GM21529 (cell line): ENCODE data around the gene ANTKMT.

ENCODE experiments used
- ATAC-seq: cut with Tn5 transposase; IDR thresholded peaks from one replicate; pipeline ENCODE4 v1.9.1; 2021; ENCODE audit not compliant: unreplicated experiment

Gene ANTKMT

DNA sequence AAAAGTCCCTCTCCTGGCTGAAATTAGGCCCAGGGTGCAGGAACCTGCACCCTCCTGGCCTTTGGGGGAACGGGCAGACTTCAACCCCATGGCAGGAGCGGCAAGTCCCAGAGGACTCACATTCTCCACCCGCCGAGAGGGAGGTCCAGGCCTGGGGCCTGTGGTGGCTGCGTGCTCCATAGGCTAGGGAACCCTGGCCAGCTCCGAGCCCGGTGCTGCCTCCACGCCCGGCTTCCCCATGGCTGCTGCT is 5.2 kb downstream of the ANTKMT start:
- ATAC-seq = no peak

DNA sequence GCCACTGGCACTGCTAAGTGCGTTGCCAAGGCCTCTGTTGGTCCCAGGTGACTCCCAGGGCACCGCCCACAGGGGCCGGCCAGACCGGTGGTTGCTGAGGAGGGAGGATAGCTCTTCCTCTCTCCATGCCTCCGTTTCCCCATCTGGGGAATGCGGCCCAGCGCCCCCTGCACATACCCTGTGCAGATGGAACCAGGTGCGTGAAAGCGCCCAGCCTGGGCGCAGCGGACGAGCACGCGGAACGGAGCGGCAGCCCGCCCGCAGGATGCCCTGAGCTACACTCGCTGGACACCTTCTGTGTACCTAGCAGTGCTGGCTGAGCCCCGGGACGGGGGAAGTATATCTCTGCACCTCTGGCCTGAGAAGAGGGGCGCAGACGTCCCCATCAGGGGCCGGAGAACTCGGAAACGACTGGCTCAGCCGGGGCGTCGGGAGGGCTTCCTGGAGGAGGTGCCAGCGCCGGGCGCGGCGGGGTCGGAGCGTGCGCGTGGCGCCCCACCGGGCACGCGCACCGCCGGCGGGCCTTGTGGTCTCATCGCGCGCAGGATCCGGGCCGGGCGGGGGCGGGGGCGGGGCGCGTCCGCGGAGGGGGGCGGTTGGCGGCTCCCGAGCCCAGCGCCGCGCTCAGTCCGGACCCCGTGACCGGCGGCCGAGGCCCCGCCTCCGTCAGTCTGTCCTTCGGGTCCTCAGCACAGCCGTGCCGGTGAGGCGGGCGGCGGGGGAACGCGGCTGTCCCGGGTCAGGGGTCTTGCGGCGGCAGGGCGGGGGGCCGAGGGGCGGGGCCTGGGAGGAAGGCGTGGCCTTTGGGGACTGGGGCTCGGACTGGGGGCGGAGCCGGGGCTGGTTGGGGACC is 5.7 kb downstream of the ANTKMT start, which contains the start of the genes CCDC78 and HAGHL:
TSS of gene CCDC78 (minus strand) at position 6 of the 853 bp plus-strand sequence. CDS start 76 bp downstream, outside the sequence.
TSS of gene HAGHL (plus strand) at position 669 of the 853 bp plus-strand sequence. CDS start 404 bp downstream, outside the sequence.
- peak; percentile 34 for ATAC-seq

DNA sequence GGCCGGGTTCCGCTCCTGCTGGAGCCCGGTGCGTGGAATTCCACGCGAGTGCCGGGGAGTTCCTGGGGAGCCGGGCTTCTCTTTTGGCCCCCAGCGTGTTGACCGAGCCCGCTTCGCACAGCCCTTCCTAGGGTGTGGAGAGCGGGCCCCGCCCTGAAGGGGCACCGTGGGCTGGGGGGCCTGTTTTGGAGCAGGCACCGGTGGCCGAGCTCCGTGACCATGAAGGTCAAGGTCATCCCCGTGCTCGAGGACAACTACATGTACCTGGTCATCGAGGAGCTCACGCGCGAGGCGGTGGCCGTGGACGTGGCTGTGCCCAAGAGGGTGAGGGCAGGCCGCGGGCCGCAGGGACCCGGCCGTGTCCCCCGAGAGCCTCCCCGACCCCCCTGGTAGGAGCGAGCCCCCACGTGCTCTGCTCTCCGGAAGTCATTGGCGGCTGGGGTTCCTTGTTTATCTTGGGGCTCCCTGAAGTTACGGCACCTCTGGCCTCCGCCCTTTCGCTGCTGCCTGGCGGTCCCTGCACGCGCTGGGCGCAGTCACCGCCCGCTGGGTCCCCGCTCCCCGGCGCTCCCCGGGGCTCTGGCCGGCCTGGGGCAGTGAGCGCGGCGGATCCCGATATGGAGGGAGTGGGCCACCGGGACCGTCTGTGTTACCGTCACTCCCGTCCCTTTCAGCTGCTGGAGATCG is 6.5 kb downstream of the ANTKMT start:
- ATAC-seq = no peak

DNA sequence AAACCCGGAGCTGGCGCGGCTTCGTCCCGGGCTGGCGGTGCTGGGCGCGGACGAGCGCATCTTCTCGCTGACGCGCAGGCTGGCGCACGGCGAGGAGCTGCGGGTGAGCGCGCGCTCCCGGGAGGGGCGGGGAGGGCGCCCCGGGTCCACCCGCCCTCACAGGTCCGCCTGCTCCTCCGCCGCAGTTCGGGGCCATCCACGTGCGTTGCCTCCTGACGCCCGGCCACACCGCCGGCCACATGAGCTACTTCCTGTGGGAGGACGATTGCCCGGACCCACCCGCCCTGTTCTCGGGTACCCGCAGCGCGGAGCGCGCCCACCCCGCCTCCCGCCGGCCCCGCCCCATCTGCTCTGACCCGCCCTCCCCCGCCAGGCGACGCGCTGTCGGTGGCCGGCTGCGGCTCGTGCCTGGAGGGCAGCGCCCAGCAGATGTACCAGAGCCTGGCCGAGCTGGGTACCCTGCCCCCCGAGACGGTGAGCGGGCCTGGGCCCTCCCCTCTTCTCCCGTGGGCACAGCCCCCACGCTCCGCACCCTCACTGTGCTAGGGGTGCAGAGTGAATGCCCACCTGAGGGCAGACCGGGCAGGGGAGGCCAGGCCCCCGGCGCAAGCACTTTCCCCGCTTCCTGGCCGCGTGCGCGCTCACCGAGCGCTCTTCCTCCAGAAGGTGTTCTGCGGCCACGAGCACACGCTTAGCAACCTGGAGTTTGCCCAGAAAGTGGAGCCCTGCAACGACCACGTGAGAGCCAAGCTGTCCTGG is 7.4 kb downstream of the ANTKMT start:
- peak; percentile 27 for ATAC-seq

DNA sequence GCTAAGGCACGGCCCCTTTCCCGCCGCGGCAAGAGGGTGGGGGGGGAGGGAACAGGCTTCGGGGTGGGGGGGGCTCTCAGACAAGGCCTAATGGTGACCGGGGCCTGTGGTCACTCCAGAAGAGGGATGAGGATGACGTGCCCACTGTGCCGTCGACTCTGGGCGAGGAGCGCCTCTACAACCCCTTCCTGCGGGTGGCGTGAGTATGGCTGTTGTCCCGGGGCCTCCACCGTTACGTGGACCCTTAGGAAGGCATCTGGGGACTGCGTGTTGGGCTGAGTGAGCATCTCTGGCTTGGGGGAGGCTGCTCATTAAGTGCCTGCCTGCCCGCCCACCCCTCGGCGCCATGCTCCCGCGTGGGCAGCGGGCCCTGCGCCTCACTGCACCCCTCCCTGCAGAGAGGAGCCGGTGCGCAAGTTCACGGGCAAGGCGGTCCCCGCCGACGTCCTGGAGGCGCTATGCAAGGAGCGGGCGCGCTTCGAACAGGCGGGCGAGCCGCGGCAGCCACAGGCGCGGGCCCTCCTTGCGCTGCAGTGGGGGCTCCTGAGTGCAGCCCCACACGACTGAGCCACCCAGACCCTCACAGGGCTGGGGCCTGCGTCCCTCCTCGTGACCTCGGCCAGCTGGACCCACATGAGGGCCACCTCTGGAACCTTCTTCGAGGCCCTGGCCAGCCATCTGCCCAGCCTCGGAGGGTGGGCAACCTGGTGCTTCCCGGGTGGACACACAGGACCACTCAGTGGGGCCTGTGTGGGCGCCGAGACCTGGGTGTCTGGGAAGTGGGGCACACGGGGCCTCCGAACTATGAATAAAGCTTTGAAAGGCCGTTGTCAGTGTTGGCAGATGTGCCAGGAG is 8.2 kb downstream of the ANTKMT start:
- ATAC-seq = no peak

DNA sequence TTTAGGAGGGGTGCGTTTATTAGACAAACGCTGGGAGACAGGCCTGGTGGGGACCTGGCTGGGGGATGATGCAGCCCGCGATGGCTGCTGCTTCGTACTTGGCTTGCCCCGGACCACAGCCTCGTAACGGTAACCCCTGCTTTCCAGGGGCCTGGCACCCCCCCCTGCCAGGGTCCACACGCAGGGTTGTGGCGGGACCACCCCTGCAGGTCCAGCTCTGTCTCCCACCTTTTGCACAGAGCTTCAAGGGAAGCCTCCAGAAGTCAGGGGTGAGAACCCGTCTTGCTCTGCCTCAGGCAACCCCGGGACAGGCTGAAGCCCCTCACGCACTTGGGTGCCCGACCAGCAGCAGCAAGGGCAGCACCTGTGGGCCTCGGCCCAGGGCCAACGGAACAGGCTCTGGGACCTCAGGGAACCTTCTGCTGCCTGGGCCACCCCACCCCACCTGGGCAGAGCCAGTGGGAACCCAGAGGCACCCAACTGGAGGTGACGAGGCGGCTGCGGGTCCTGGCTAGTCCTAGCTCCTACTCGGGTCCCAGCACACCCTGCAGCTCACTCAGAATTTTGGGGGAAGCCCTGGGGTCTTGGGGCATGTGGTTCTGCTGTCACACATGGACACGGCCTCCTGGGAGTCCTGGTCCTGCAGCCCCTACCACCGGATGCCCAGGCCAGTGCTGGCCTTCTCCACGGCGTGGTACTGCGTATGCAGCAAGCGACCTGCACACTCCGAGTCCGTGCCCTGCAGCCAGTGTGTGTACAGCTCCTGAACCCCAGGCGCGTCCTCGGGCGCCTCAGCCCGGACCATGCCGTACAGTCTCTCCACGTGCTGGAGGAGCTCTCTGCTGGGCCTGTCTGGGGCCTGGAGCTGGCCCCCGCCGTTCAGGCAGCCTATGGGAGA is 9.1 kb downstream of the ANTKMT start:
- ATAC-seq = no peak

DNA sequence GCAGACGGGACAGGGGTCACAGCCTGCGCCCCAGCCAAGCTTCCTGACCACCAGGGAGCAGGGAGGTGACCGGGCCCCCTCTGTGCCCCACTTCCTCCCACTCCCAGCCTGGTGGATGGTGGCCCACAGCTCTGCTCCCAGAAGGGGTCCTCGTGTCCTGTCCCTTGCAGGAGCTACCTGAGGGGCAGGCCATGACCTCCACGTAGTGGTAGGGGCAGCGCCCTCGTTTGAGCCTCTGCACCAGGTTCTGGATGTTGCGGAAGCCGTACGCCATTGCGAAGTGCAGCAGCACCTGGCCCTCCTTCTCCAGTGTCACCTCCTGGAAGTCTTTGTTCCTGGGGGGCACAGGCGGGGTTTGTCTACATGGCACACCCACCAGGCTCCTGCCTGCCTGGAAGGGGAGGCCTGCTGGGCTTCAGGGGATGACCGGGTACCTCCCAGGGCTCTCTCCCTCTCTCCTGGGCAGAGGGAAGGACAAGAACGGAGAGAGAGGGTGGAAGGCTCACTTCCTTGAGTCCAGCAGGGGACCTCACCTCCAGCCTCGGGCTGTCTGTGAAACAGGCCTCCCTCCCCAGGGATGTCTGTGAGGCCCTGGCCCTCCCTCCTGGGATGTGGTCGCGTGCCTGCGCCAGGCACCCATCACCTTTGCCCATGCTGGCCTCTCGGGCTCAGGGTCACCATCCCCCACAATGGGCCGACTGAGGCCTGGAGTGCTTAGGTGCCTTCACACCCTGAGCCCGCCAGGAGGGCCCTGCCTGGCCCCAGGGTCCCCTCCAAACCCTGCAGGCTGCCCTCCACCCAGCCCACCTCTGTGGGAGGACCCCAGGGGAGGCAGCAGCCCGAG is 9.9 kb downstream of the ANTKMT start:
- ATAC-seq = no peak

DNA sequence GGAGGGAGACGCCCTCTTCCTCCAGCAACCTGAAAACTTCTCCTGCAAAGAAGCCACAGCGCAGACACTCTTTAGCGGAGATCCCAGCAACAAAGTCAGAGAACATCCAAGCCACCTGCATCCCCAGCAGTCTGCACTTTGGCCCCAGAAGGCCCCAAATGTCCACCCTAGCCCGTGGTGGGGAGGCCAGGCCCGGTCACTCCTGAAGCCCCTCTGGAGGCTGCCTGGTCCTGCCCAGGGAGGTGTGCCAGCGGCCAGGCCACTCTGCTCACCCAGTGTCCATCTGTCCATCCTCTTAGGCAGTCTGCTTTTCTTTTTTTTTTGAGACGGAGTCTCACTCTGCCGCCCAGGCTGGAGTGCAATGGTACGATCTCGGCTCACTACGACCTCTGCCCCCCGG is 11.4 kb downstream of the ANTKMT start:
- no peak for ATAC-seq

DNA sequence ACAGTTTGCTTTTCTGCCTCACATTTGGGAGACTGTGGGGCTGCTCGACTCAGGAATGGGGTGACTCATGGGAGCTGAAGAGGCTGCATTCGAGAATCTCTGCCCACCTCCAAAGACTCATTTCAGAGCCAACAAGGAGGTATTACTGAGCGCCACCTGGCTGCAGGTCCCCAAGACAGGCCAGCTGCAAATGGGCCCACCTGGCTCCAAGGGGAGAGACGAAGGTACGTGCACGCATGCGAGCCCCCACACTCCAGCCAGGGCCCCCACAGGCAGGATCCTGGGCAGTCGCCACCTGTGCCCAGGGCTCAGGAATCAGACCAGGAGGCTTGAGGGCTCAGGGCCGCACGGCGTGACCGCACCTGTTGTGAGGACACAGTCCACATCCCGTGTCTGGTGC is 12.0 kb downstream of the ANTKMT start:
- ATAC-seq = no peak

DNA sequence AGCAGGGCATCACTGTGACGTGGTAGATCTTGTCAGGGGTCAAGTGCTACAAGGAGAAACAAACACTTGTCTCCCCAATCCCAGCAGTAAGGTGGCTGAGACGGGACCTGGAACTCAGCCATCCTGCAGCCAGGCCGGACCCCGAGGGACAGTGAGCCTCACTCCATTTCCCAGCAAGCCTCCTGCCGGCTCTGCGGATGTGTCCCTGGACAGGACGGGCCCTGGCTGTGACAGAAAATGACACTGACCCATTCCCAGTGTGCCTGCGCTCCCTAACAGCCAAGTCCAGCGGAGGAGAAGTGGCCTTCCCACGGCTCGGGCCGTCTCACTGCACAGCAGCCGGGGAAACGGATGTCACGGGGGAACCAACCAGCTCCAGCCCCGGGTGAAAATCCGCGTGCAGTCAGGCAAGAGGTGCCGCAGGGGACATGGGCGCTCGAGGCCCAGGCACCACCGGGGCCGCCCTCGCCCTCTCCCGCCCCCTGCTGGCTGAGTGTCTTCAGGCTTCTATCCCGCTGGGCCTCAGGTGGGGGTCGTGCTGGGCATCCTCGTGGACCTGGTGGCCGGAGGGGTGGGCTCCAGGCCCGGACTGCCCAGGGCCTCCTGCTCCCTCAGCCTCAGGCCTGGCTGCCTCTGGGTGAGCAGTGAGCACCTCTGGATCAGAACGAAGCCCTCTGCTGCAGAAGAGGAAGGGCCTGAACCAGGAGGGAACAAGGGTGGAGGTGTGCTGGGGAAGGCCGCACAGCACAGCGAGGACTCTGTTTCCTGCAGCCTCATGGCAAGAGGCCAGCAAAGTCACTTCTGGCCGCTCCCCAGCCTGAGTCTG is 12.6 kb downstream of the ANTKMT start:
- ATAC-seq = no peak

DNA sequence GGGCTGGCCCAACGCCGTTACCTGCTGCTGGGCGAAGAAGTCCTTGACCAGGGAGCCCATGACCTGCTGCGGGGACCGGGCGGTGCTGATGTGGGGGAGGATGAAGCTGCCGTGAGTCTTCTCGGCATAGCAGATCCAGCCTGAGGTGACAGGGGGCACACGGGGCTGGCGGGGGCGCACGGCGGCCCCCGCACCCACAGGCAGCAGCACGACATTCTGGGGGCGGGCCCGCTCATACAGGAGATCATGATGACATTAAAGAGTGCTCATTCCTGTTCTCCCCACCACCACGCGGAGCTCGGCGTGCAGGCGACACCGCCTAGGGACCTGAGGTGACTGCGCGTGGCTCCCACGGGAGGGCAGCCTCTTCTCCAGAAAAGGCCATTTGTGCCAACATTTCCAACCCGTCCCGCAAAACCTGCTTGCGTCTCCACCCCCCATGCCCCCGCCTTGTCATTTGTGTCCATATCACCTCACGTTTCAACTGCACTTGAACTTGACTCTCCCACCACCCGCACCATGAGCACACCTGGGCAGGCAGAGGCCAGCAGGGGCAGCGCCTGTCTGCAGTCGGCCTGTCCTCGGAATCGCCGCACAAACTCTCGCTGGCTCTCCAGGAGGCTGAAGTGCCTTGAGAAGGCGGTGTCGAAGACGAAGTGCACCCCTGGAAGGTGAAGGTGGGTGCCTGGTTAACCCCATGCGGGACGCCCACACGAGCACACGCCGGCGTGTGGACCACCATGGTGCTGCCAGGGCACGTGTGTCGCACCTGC is 13.4 kb downstream of the ANTKMT start:
- no peak for ATAC-seq

DNA sequence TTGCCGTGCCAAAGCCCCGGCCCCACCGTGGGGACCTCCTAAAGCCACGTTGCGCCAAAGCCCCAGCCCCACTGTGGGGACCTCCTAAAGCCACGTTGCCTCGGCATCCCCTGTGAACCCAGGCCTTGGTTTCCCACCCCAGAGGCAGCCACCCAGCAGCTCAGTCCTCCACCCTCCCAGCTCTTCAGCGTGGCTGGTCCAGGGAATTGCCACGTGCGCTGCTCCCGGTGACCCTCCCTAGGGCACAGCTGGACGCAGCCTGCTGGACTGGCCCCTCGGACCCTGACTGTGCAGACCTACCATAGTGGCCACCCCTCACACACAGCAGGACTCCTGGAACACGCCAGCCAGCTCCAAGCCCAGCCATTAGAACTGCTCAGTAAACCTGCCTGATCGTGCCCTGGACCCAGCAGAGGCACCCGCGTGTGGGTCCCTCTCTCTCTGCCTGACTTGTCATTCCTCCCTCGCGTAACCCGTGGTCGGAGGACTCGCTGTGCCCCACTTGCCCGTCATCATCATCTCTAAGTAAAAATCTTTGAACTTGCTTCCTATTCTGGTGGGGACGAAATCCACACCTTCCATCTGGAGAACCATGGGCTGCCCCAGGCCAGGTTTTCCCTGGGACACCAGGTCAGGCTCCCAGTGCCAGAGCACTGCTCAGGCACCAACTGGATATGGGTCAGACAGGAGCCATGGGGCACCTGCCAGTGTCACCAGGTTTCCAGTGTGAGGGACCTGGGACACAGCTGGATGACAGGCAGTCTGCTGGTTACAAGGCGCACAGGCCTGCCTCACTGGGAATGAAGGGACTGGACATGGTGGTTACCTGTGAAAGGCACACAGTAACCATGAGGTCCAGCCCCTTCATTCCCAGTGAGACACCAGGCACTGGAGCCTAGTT is 14.3 kb downstream of the ANTKMT start:
- no peak for ATAC-seq

DNA sequence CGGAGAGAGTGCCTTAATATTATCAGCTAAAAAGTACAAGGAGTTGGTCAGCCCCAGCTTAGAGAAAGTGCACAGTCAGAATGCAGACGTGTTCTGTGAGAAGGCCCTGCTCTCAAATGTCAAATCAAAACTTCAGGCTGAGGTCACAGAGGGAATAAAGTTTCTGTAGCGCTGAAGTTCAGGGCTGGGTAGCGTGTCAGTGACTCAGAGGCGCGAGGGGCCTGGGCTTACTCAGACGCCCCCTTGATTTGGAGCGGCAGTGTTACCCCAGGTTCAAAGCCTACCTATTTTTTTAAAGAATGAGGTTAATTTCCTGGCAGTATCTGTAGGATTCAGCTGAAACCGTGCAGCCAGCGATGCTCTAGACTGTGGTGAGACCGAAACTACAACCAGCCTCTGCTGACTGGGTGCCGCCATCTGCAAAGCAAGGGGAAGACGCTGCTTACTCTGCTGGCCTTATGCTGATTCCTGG is 15.1 kb downstream of the ANTKMT start:
- peak; percentile 34 for ATAC-seq

DNA sequence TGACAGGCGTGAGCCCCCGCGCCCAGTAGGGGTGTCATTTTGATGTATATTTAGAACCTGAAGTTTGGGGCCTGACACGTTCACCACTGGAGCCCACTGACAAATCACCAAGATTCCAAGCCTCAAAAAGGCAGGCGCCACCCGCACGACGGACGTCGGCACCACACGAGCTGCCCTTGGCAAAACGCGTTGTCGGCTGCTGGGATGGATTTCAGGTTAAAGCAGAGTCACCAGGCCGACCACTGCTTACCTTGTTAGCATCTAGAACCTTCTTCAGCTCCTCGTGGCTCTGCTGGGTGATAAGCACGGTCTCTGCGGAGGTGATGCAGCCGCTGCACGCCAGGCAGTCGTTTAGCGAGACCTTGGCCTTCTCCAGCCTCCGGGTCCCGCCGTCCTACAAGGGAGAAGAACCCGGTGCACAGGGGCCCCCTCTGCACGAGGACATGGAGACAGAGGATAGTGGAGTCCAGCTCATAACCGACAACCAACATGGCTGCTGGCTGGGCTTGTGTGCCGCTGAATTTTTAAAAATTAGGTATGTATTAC is 16.1 kb downstream of the ANTKMT start:
- no peak for ATAC-seq

DNA sequence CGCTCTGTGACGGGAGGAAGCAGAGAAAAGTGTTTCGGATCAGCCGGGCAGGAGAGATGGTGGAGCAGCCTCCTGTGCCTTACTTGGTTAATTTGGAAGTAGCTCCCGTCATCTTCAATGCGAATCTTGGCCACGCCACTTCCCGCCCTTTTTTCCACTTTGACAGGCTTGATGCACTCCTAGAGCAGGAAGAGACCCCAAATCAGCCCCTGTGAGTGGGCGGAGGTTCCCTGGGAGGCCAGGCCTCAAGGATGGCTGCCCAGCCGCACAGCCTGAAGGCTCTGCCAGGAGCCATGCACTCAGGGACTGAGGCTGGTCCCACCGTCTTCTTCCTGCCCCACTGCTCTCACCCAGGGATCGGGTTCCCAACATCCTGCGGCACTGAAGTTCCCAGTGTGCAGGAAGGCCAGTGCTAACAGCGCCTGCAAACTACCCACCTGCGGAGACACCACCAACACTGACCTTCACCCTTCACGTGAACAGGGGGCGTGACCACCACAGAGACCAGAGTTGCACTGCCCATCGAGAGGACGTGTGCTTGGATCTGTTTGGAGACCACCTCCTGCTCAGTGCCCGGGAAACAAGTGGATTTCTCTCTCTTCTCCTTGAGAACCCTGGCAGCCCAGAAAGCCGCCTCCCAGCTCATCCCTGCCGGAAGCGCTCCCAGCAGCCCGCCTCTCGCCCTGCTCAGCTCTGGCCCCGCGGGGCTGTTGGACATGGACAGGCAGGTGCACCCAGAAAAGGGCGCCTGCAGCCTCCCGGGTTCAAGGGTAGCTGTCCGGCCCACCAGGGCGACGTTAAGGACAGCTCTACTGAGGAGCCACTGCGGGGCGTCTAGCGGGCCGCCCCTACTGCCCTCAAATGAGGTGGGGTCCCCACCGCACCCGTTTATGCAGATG is 18.9 kb downstream of the ANTKMT start:
- no peak for ATAC-seq
